C4-2B (cell line): Measurements from ENCODE around the gene PIP4P1.

Experiments
- ZFX ChIP-seq: fragments of 450-650 bp; IDR thresholded peaks from 2 replicates; pipeline ENCODE4 v1.6.1; 2017
- TF ChIP-seq, protein P1 (sequence below): fragments of 450-650 bp; conservative IDR thresholded peaks from 2 replicates; pipeline ENCODE4 v1.5.1; 2017; ENCODE audit warnings: mild to moderate bottlenecking

DNA sequence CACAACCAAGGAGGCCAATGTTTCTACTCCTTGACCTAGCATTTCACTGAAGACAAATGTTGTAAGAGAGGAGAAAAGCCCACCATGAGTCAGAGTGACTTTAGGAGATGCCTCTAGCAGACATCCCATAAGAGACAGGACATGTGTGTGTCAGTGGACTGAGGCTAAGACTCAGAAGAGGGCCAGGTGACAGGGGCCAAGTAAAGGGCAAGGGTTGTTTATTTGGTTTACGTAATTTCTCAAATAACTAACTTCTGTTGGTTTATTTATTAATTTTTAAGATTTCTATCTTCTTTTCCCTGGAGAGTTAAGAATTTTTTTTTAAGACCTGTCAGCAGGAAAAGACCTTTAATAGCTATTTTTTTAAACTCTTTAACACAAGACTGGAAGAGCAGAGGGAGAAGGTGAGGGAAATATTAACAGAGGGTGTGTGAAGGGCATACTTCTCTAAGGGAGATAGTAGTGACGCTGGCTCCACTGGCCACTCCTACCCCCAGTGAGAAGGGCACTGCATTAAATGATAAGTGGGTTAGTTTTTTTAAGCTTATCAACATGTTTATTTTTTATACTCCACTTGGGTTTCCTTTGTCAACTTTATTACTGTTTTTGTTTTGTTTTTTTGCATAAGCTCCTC lies 11.4 kb upstream of the PIP4P1 start:
- TF ChIP-seq, protein P1, sequence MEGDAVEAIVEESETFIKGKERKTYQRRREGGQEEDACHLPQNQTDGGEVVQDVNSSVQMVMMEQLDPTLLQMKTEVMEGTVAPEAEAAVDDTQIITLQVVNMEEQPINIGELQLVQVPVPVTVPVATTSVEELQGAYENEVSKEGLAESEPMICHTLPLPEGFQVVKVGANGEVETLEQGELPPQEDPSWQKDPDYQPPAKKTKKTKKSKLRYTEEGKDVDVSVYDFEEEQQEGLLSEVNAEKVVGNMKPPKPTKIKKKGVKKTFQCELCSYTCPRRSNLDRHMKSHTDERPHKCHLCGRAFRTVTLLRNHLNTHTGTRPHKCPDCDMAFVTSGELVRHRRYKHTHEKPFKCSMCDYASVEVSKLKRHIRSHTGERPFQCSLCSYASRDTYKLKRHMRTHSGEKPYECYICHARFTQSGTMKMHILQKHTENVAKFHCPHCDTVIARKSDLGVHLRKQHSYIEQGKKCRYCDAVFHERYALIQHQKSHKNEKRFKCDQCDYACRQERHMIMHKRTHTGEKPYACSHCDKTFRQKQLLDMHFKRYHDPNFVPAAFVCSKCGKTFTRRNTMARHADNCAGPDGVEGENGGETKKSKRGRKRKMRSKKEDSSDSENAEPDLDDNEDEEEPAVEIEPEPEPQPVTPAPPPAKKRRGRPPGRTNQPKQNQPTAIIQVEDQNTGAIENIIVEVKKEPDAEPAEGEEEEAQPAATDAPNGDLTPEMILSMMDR, result no peak
- no peak for TF ChIP-seq ZFX
